Common myeloid progenitor, CD34-positive (primary cell): Measurements from ENCODE around the gene CAMTA1.

ENCODE experiments used
- CTCF ChIA-PET: fragments of 350-600 bp; sonication (Branson Sonifier 250); formaldehyde crosslinking; loops from one replicate; lab custom pipeline; 2021; ENCODE audit warnings: antibody characterized with exemption; lab: Charles Lee
- POLR2A ChIA-PET: fragments of 350-600 bp; sonication (Branson Sonifier 250); formaldehyde crosslinking; loops from one replicate; lab custom pipeline; 2021; ENCODE audit warnings: antibody characterized with exemption; lab: Charles Lee
- DNase-seq, 3 donors: peaks; one replicate each; pipeline versions ENCODE4 v3.0.0 to v3.0.0-alpha.2; 2013
- H3K27ac ChIP-seq, 2 experiments: 1 replicate in 1 of 2; 2 replicates in 1 of 2; pipeline ENCODE4 v1.7.0; 2013; ENCODE audit warnings: inconsistent platforms in 2 of 2, low read length in 2 of 2, mild to moderate bottlenecking in 2 of 2, low read depth in 1 of 2, moderate library complexity in 1 of 2; ENCODE audit not compliant: severe bottlenecking in 2 of 2, insufficient read depth in 1 of 2, poor library complexity in 1 of 2
- H3K27me3 ChIP-seq, 5 experiments: replicated peaks in 2 of 5; 1 replicate in 3 of 5; 2 replicates in 2 of 5; pipeline versions ENCODE4 v1.6.1 to v1.7.0; 2013; ENCODE audit warnings: low read length in 4 of 5, mild to moderate bottlenecking in 2 of 5, moderate library complexity in 2 of 5, inconsistent platforms in 1 of 5; ENCODE audit not compliant: insufficient read depth in 5 of 5, control insufficient read depth in 4 of 5
- H3K36me3 ChIP-seq, 4 experiments: 1 replicate in 2 of 4; 2 replicates in 2 of 4; pipeline versions ENCODE4 v1.6.1 to v1.7.0; 2013; ENCODE audit warnings: low read length in 3 of 4, control low read depth in 1 of 4, mild to moderate bottlenecking in 1 of 4; ENCODE audit not compliant: control insufficient read depth in 4 of 4, insufficient read depth in 4 of 4
- H3K4me1 ChIP-seq, 4 experiments: 1 replicate in 3 of 4; 2 replicates in 1 of 4; pipeline versions ENCODE4 v1.6.1 to v1.7.1; 2013; ENCODE audit warnings: low read length in 3 of 4, mild to moderate bottlenecking in 3 of 4, control low read depth in 1 of 4, inconsistent platforms in 1 of 4, moderate library complexity in 1 of 4; ENCODE audit not compliant: control insufficient read depth in 4 of 4, insufficient read depth in 4 of 4; ENCODE audit errors: control extremely low read depth in 1 of 4
- H3K4me3 ChIP-seq, 7 experiments: 1 replicate in 4 of 7; 2 replicates in 3 of 7; pipeline versions ENCODE4 v1.5.1 to v1.7.0; 2013; ENCODE audit warnings: mild to moderate bottlenecking in 7 of 7, low read length in 6 of 7, moderate library complexity in 6 of 7, inconsistent platforms in 2 of 7, low read depth in 2 of 7, control low read depth in 1 of 7; ENCODE audit not compliant: insufficient read depth in 4 of 7, control insufficient read depth in 1 of 7; ENCODE audit errors: extremely low read depth in 1 of 7
- H3K9me3 ChIP-seq, 5 experiments: 1 replicate in 4 of 5; 2 replicates in 1 of 5; pipeline versions ENCODE4 v1.6.1 to v1.7.1; 2013; ENCODE audit warnings: low read length in 4 of 5, mild to moderate bottlenecking in 2 of 5, inconsistent platforms in 1 of 5, low read depth in 1 of 5, moderate library complexity in 1 of 5; ENCODE audit not compliant: control insufficient read depth in 4 of 5, insufficient read depth in 2 of 5; ENCODE audit errors: control extremely low read depth in 1 of 5
- WGBS: methylation state at CpG from one replicate; pipeline ENCODE4 v1.1.5; 2013; ENCODE audit not compliant: insufficient coverage; 5-methylcytosine and 5-hydroxymethylcytosine counted together

The CAMTA1 gene

DNA sequence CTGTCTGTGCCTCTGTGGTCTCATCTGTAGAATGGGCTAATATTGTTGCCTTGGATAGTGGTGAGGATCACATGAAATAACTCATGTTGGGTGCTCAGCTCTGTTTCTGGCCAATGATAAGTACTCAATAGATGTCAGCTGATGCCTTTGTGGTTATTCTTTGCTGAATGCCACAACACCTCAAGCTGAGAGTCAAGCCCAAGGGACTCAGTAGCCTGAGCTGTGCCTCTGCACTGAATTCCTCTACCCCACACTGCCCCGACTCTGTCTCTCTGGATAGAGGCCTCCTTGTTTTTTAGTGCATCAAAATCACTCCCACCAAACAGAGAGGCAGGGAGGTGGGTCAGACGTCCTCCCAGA, 789.8 kb downstream of the CAMTA1 start:
- no peak for DNase-seq
- H3K9me3 ChIP-seq = no peaks in the 10 kb centered on the region
- H3K4me1 ChIP-seq = peaks cover 0 to 11% (median 5%) of the 10 kb centered on the region in 4 experiments
- H3K4me3 ChIP-seq = no peak overlapping the region
- H3K27me3 ChIP-seq = no peaks in the 10 kb centered on the region
- WGBS = 100% methylated on average over 2 of the region's 2 CpGs
- H3K36me3 ChIP-seq = no peaks in the 10 kb centered on the region
- no peak overlapping the region for H3K27ac ChIP-seq
- ChIA-PET POLR2A (no interaction called here), CTCF (interaction anchor here (1.4 kb wide), 1 partner anchor 58 kb away, joined by 4 read pairs; no protein-coding TSS in a partner anchor)

- Histone ChIP-seq H3K9me3 (no peaks in the 10 kb centered on the region), H3K36me3 (no peaks in the 10 kb centered on the region), H3K4me1 (peaks cover 0 to 11% (median 5%) of the 10 kb centered on the region in 4 experiments), H3K27me3 (no peaks in the 10 kb centered on the region), H3K4me3 (no peak overlapping the region), H3K27ac (no peak overlapping the region)
- 53% methylated on average over 11 of the region's 14 CpGs for WGBS
- CTCF ChIA-PET = no interaction called here
- no peak for DNase-seq
- POLR2A ChIA-PET = no interaction called here
Observed at GRCh38 chr1:7576946-7577657, 791.8 kb downstream of the CAMTA1 start.

- WGBS = 98% methylated on average over 14 of the region's 15 CpGs
- Histone ChIP-seq H3K9me3 (no peaks in the 10 kb centered on the region), H3K4me1 (peaks cover 0 to 3% (median 1%) of the 10 kb centered on the region in 4 experiments), H3K27ac (no peak overlapping the region), H3K36me3 (no peaks in the 10 kb centered on the region), H3K4me3 (no peak overlapping the region), H3K27me3 (no peaks in the 10 kb centered on the region)
- ChIA-PET POLR2A (no interaction called here), CTCF (no interaction called here)
- no peak for DNase-seq
Observed at GRCh38 chr1:7578206-7578605, 793.0 kb downstream of the CAMTA1 start.

GRCh38 chr1:7579016-7579415, 793.8 kb downstream of the CAMTA1 start:
- DNase-seq = no peak
- no peaks in the 10 kb centered on the region for H3K9me3 ChIP-seq
- ChIA-PET POLR2A (no interaction called here), CTCF (no interaction called here)
- H3K4me3 ChIP-seq = no peak overlapping the region
- 95% methylated on average over 7 of the region's 8 CpGs for WGBS
- H3K4me1 ChIP-seq = no peaks in the 10 kb centered on the region
- H3K27me3 ChIP-seq = no peaks in the 10 kb centered on the region
- H3K27ac ChIP-seq = no peak overlapping the region
- no peaks in the 10 kb centered on the region for H3K36me3 ChIP-seq

DNA sequence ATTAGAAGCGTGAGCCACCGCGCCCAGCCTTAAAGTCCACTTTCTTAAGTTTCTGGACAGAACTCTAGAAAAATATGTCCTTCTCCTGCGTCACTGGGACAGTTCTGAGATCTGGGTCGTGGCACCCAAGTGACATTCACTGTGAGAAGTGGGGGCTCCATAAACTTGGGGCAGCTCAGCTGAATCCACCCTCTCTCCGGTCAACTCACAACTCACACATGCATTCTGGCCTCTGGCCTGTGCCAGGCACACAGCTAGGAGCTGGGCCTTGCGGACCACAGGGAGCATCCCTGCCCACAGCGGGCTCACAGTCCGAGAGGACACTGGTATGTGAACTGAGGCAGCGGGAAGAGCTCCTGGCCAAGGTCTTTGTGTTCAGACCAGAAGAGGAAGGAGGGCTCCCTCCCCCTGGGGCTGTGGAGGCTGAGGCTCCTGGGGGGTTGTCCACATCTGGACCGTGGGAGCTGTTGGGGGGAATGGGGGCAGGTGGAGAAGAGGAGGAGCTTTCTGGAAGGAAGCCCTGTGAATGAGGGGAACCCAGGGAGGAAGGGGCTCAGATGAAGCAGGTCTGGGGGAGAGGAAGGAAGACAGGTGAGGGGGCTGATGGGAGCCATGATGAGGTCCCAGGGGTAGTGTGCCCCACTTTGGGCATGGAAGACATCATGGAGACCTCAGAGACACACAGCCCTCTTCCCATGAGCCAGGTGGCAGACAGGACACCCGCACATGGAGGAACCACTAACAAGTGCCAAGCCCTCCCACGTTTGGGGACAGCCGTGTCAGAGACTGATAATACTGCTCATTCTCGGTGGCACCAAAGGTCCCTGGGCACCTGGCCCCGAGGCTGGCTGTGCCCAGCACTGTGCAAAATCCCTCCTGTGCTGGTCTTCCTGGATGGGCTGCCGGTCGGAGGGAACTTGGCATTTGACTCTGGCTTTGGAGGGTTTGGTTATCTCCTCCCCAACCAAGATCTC, 794.9 kb downstream of the CAMTA1 start:
- Histone ChIP-seq H3K4me3 (no peak overlapping the region), H3K36me3 (no peaks in the 10 kb centered on the region), H3K27me3 (no peaks in the 10 kb centered on the region), H3K4me1 (no peaks in the 10 kb centered on the region), H3K27ac (no peak overlapping the region), H3K9me3 (no peaks in the 10 kb centered on the region)
- CTCF ChIA-PET = interaction anchor here (1.6 kb wide), 1 partner anchor 68 kb away, joined by 8 read pairs; no protein-coding TSS in a partner anchor
- no peak for DNase-seq
- WGBS = 93% methylated on average over 17 of the region's 18 CpGs
- POLR2A ChIA-PET = no interaction called here

DNA sequence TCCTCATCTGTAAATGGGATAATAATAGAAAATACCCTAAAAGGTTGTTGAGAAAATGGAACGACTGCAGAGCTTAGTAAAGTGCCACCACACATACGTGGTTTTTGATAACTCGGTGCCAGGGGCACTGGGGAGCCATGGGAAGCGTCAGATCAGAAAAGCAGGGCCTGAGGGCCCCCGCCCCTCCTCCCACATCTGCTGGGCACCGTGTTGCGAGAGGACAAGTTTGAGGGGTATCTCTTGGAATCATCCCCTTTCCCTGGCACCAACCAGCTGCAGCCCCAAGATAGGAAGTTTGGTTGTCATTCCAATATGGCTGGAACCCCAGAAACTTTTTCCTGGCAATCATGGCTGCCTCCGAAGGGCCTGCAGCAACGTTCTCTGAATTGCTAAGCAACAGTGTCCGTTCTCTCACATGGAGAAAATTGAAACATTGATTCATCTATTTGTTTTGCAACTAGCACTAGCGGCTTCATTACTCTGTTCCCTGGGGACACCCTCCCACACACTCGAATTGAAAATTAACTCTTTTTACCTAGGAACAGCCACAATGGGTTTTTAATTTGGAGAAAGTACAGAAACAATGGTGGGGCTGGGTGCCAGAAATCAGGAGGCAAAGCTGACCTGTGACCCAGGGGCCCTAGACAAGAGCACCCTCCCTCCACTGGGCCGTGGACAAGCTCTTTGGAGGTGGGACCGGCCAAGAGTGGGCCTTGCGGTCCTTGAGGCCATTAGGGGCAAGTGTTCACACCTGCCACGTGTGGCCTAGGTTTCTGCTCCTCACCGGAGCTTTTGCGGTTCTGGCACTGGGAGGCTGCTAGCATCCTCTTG, 795.9 kb downstream of the CAMTA1 start:
- POLR2A ChIA-PET = no interaction called here
- no peaks in the 10 kb centered on the region for H3K9me3 ChIP-seq
- DNase-seq = no peak
- no peak overlapping the region for H3K27ac ChIP-seq
- H3K4me3 ChIP-seq = no peak overlapping the region
- no peaks in the 10 kb centered on the region for H3K4me1 ChIP-seq
- no peaks in the 10 kb centered on the region for H3K27me3 ChIP-seq
- no peaks in the 10 kb centered on the region for H3K36me3 ChIP-seq
- 93% methylated on average over 14 of the region's 18 CpGs for WGBS
- CTCF ChIA-PET = interaction anchor here (1.4 to 1.6 kb wide), 2 partner anchors 61 to 67 kb away, joined by 3 to 8 read pairs; no protein-coding TSS in a partner anchor
